Mesenchymal stem cell (in vitro differentiated cells and primary cell): ENCODE measurements around the gene DDR1.
"Not testable (repeated sequence)": the region's sequence is repeated elsewhere in the genome, so short reads cannot be mapped to it uniquely, and the experiment has no call there.

ENCODE experiments used
- DNase-seq: peaks from one replicate; pipeline ENCODE4 v3.0.0-alpha.2; 2013
- H2AFZ ChIP-seq: one replicate; pipeline ENCODE4 v1.6.1; 2013; ENCODE audit warnings: low read depth, mild to moderate bottlenecking, control low read depth, inconsistent platforms, low read length, moderate library complexity
- H2AK5ac ChIP-seq: 2 replicates; pipeline ENCODE4 v1.6.1; 2013; ENCODE audit warnings: low read length, moderate library complexity, mild to moderate bottlenecking, inconsistent platforms; ENCODE audit not compliant: severe bottlenecking
- H2BK120ac ChIP-seq: one replicate; pipeline ENCODE4 v1.6.1; 2013; ENCODE audit warnings: low read depth, mild to moderate bottlenecking, inconsistent platforms, low read length, moderate library complexity
- H2BK12ac ChIP-seq, 2 experiments: one replicate each; pipeline ENCODE4 v1.6.1; 2013; ENCODE audit warnings: inconsistent platforms in 2 of 2, low read length in 2 of 2, mild to moderate bottlenecking in 2 of 2, moderate library complexity in 2 of 2, control low read depth in 1 of 2
- H2BK15ac ChIP-seq: one replicate; pipeline ENCODE4 v1.6.1; 2013; ENCODE audit warnings: mild to moderate bottlenecking, low read depth, inconsistent platforms; ENCODE audit not compliant: poor library complexity, severe bottlenecking
- H2BK5ac ChIP-seq: 2 replicates; pipeline ENCODE4 v1.6.1; 2013; ENCODE audit warnings: low read depth, mild to moderate bottlenecking, low read length, control low read depth, inconsistent platforms; ENCODE audit not compliant: poor library complexity, severe bottlenecking
- H3K14ac ChIP-seq, 2 experiments: one replicate each; pipeline ENCODE4 v1.6.1; 2013; ENCODE audit warnings: inconsistent platforms in 2 of 2, low read length in 2 of 2, control low read depth in 1 of 2, mild to moderate bottlenecking in 1 of 2, moderate library complexity in 1 of 2
- H3K18ac ChIP-seq, 2 experiments: one replicate each; pipeline ENCODE4 v1.6.1; 2013; ENCODE audit warnings: inconsistent platforms in 2 of 2, low read length in 2 of 2, control low read depth in 1 of 2, low read depth in 1 of 2, mild to moderate bottlenecking in 1 of 2
- H3K23ac ChIP-seq, 2 experiments: one replicate each; pipeline ENCODE4 v1.6.1; 2013; ENCODE audit warnings: inconsistent platforms in 2 of 2, low read length in 2 of 2, mild to moderate bottlenecking in 2 of 2, moderate library complexity in 2 of 2, control low read depth in 1 of 2
- H3K27ac ChIP-seq: 2 replicates; pipeline ENCODE4 v1.5.1; 2013; ENCODE audit warnings: mild to moderate bottlenecking, moderate library complexity, low read length, control low read depth, inconsistent platforms; ENCODE audit not compliant: poor library complexity, severe bottlenecking
- H3K27me3 ChIP-seq, 2 experiments: 2 replicates each; pipeline versions ENCODE4 v1.6.1 to v1.7.0; 2013; ENCODE audit warnings: low read length in 2 of 2, mild to moderate bottlenecking in 2 of 2, moderate library complexity in 2 of 2, control low read depth in 1 of 2, inconsistent platforms in 1 of 2; ENCODE audit not compliant: control insufficient read depth in 1 of 2, insufficient read depth in 1 of 2
- H3K36me3 ChIP-seq, 2 experiments: 2 replicates each; pipeline versions ENCODE4 v1.6.1 to v1.7.0; 2013; ENCODE audit warnings: low read length in 2 of 2, control low read depth in 1 of 2, inconsistent platforms in 1 of 2, low read depth in 1 of 2, mild to moderate bottlenecking in 1 of 2; ENCODE audit not compliant: insufficient read depth in 2 of 2, control insufficient read depth in 1 of 2
- H3K4ac ChIP-seq, 2 experiments: one replicate each; pipeline ENCODE4 v1.6.1; 2013; ENCODE audit warnings: inconsistent platforms in 2 of 2, low read length in 2 of 2, mild to moderate bottlenecking in 2 of 2, moderate library complexity in 2 of 2, control low read depth in 1 of 2, low read depth in 1 of 2
- H3K4me1 ChIP-seq: 2 replicates; pipeline ENCODE4 v1.6.1; 2013; ENCODE audit warnings: low read depth, low read length, control low read depth; ENCODE audit not compliant: control insufficient read depth, insufficient read depth
- H3K4me2 ChIP-seq: 2 replicates; pipeline ENCODE4 v1.6.1; 2013; ENCODE audit warnings: low read length, mild to moderate bottlenecking, inconsistent platforms; ENCODE audit not compliant: poor library complexity, severe bottlenecking
- H3K4me3 ChIP-seq, 2 experiments: 2 replicates each; pipeline versions ENCODE4 v1.5.1 to v1.7.0; 2013; ENCODE audit warnings: low read length in 2 of 2, mild to moderate bottlenecking in 2 of 2, control low read depth in 1 of 2, low read depth in 1 of 2; ENCODE audit not compliant: insufficient read depth in 1 of 2
- H3K79me1 ChIP-seq: replicated peaks from 2 replicates; pipeline ENCODE4 v1.6.1; 2013; ENCODE audit warnings: mild to moderate bottlenecking, control low read depth, low read length, inconsistent platforms; ENCODE audit not compliant: poor library complexity, severe bottlenecking
- H3K9ac ChIP-seq: 2 replicates; pipeline ENCODE4 v1.7.0; 2013; ENCODE audit warnings: mild to moderate bottlenecking, low read length, moderate library complexity
- H3K9me3 ChIP-seq: 2 replicates; pipeline ENCODE4 v1.7.0; 2013; ENCODE audit warnings: mild to moderate bottlenecking, low read length; ENCODE audit not compliant: control insufficient read depth
- H4K8ac ChIP-seq: one replicate; pipeline ENCODE4 v1.6.1; 2013; ENCODE audit warnings: inconsistent platforms, mild to moderate bottlenecking, low read length, moderate library complexity
- H4K91ac ChIP-seq: one replicate; pipeline ENCODE4 v1.6.1; 2013; ENCODE audit warnings: mild to moderate bottlenecking, low read length, inconsistent platforms
- WGBS: methylation state at CpG from one replicate; pipeline ENCODE4 v1.1.7; 2013; ENCODE audit warnings: mixed read lengths; 5-methylcytosine and 5-hydroxymethylcytosine counted together

The DDR1 gene

DNA sequence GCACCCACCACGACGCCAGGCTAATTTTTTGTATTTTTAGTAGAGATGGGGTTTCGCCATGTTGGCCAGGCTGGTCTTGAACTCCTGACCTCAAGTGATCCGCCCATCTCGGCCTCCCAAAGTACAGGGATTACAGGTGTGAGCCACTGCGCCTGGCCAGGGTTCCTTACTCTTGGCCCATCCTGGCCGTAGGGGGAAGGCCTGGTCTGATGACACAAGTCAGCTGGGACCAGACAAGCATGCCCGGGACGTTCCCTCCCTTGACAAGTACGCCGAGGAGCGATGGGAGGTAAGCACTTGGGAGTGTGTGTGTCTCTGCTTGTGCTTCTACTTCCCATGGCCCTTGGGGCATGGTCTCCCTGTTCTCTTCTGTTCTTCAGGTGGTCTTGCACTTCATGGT lies 26.2 kb downstream of the DDR1 start:
- not testable (repeated sequence) for H3K4ac ChIP-seq, H2BK15ac ChIP-seq, H3K23ac ChIP-seq, H3K4me3 ChIP-seq, H3K27me3 ChIP-seq, H2BK120ac ChIP-seq, H3K9me3 ChIP-seq, H3K18ac ChIP-seq, H2AK5ac ChIP-seq, H4K91ac ChIP-seq, H3K9ac ChIP-seq, H3K27ac ChIP-seq, H4K8ac ChIP-seq, H3K14ac ChIP-seq, H2AFZ ChIP-seq, H2BK12ac ChIP-seq, DNase-seq, H3K4me2 ChIP-seq, H2BK5ac ChIP-seq
- WGBS: 97% methylated on average over 12 of the region's 12 CpGs
- peaks cover 32 to 40% of the 10 kb centered on the region in 2 experiments for H3K36me3 ChIP-seq
- H3K4me1 ChIP-seq: peaks cover 22% of the 10 kb centered on the region
- peaks cover 13% of the 10 kb centered on the region for H3K79me1 ChIP-seq

DNA sequence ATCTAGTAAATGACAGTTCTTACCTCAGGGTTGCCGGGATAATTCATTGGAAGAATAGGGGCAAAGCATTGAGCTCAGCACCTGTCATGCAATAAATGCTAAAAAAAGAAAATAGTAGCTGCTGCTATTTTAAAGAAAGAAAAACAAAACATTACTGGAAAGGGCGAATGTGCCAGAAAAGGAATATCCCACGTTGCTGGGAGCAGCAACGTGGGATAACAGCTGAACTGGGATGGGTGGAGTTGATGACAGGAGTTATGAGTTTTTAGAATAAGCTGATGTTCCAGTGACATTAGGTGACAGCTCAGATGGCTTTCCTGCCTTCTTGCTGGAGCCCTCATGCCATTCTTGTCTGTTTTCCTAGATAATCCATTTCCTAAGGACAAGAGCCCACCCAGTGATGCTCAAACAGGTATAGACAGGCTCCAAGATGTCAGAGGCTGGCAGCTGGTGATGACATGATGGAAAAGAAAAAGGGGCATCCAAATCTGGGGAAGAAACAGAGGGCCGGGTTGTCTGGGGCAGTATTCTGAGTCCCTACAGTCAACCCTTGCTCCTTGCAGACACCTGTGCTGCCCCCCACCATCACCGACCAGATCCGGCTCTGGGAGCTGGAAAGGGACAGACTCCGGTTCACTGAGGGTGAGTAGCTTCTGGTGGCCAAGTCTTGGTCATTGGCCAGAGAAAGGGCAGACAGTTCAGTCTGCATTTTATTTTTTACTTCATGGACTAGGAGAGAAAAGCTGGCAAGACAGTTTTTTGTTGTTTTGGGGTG lies 28.6 kb downstream of the DDR1 start:
- Histone ChIP-seq H2BK120ac (no peak overlapping the region), H3K14ac (no peak overlapping the region), H2AFZ (no peak overlapping the region), H4K8ac (no peak overlapping the region), H3K9ac (peak overlapping the region; percentile 90), H2BK15ac (no peak overlapping the region), H4K91ac (no peak overlapping the region), H3K36me3 (peaks cover 48 to 57% of the 10 kb centered on the region in 2 experiments), H3K23ac (no peak overlapping the region), H3K27ac (no peak overlapping the region), H3K4me3 (no peak overlapping the region), H3K79me1 (peaks cover 25% of the 10 kb centered on the region), H2BK12ac (no peak overlapping the region), H3K4ac (no peak overlapping the region), H3K9me3 (no peaks in the 10 kb centered on the region), H3K27me3 (no peaks in the 10 kb centered on the region), H3K4me2 (no peak overlapping the region), H3K4me1 (peaks cover 23% of the 10 kb centered on the region), H2AK5ac (no peak overlapping the region), H3K18ac (no peak overlapping the region), H2BK5ac (no peak overlapping the region)
- DNase-seq: no peak
- 92% methylated on average over 8 of the region's 8 CpGs for WGBS

DNA sequence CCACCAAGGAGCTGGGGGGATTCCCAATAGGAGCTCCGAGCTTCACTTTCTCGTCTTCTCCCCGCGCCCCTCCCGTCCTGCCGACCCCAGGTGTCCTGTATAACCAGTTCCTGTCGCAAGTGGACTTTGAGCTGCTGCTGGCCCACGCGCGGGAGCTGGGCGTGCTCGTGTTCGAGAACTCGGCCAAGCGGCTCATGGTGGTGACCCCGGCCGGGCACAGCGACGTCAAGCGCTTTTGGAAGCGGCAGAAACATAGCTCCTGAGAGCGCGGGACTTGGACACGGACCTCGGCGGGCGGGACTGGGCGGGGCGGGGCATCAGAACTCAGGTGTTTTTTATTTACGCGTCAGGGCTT lies 29.4 kb downstream of the DDR1 start:
- H2BK120ac ChIP-seq: peak overlapping the region; percentile 21
- no peaks in the 10 kb centered on the region for H3K9me3 ChIP-seq
- H2AK5ac ChIP-seq: no peak overlapping the region
- peak overlapping the region; percentile 60 for H2BK15ac ChIP-seq
- peak overlapping the region; percentile 56 for H2AFZ ChIP-seq
- DNase-seq: no peak
- H3K23ac ChIP-seq: no peak overlapping the region
- H3K36me3 ChIP-seq: peaks cover 49 to 63% of the 10 kb centered on the region in 2 experiments
- no peak overlapping the region for H3K14ac ChIP-seq
- peaks cover 23% of the 10 kb centered on the region for H3K4me1 ChIP-seq
- H3K27me3 ChIP-seq: no peaks in the 10 kb centered on the region
- H4K91ac ChIP-seq: peak overlapping the region; percentile 83
- H3K27ac ChIP-seq: no peak overlapping the region
- 33% methylated on average over 23 of the region's 31 CpGs for WGBS
- peak overlapping the region; percentile 47 for H4K8ac ChIP-seq
- H3K18ac ChIP-seq: no peak overlapping the region
- H3K9ac ChIP-seq: peak overlapping the region; percentile 90
- H3K4me2 ChIP-seq: peak overlapping the region; percentile 75
- H3K4me3 ChIP-seq: peak overlapping the region; percentile 61 to 83
- no peak overlapping the region for H2BK12ac ChIP-seq
- H2BK5ac ChIP-seq: no peak overlapping the region
- H3K4ac ChIP-seq: peak overlapping the region in 1 of 2 experiments; percentile 12
- peaks cover 26% of the 10 kb centered on the region for H3K79me1 ChIP-seq

DNA sequence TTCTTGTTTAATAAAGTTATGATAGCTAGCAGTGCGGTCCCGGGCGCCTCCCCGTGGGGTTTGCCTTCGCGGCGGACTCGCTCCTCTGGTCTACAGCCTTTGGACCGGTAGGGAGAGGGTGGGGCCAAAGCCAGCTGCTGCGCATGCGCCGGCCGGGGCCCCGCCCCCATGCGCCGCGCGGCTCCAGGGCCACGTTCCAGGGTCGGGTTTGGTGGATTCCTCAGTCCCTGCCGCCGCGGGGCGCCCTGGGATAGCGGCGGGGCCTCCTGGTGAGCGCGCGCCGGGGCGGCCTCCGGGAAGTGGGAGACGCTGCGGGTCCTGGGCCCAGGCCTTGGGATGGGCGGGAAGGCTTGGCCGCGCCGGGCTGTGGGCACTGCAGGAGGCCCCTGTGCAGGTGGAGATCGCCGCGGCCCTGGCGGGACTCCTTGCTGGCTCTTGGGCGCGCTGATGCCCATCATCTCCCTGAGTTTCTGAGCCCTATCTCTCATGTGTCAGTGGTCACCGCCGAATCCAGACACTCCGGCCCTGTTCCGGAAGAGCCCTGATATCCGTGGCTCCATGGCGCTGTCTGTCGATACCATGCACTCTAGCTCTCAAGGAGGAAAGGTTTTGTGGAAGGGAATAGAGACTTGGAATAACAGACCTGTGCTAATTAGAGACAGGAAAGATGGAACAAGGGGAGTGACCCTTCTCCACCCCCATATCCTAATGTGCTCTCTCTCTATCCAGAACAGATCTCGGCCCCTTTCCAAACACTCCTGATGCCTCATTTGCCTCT lies 29.9 kb downstream of the DDR1 start, which contains the start of gene VARS2:
Gene VARS2, plus strand, starts transcription at position 163 of the 778 bp plus-strand sequence. Its CDS starts 599 bp downstream, at position 762.
- Histone ChIP-seq H3K14ac (peak within 1 kb of the TSS in 1 of 2 experiments; percentile 1), H2BK5ac (no peak within 1 kb of the TSS), H3K79me1 (peaks cover 24% of the 10 kb centered on the region), H2AFZ (peak within 1 kb of the TSS; percentile 91), H3K18ac (peak within 1 kb of the TSS; percentile 81 to 90), H3K4me3 (peak within 1 kb of the TSS; percentile 61 to 83), H3K9me3 (no peaks in the 10 kb centered on the region), H2BK120ac (peak within 1 kb of the TSS; percentile 21), H3K9ac (peak within 1 kb of the TSS; percentile 90), H3K36me3 (peaks cover 54 to 65% of the 10 kb centered on the region in 2 experiments), H2BK15ac (peak within 1 kb of the TSS; percentile 98), H3K4me1 (peaks cover 18% of the 10 kb centered on the region), H3K27me3 (no peaks in the 10 kb centered on the region), H4K8ac (peak within 1 kb of the TSS; percentile 94), H3K4me2 (peak within 1 kb of the TSS; percentile 75), H2BK12ac (peak within 1 kb of the TSS in 1 of 2 experiments; percentile 7), H3K27ac (peak within 1 kb of the TSS; percentile 67), H4K91ac (peak within 1 kb of the TSS; percentile 83), H3K23ac (no peak within 1 kb of the TSS), H2AK5ac (peak within 1 kb of the TSS; percentile 53), H3K4ac (peak within 1 kb of the TSS; percentile 60 to 88)
- peak; percentile 87 for DNase-seq
- 3% methylated on average over 52 of the region's 52 CpGs for WGBS
